ENCODE measurements around the gene ARID1A. TPM values are rescaled to one million over a fixed set of nuclear protein-coding genes. Genes with fewer than 3 reads are reported as not detected.

The ARID1A gene
- total RNA-seq, 1 experiment from 2014 or later: 120 TPM

GRCh38 chr1:26729633-26730032 lies 33.8 kb downstream of the ARID1A start:
- H3K36me3 ChIP-seq (ENCODE audit: insufficient read depth, low read length, poor library complexity, severe bottlenecking): peaks cover 56% of the 10 kb centered on the region
- DNase-seq (ENCODE audit: low spot score): no peak
- BruUV-seq (replicated peaks): no TSS peak
- no peaks in the 10 kb centered on the region for H3K27me3 ChIP-seq (replicated peaks; ENCODE audit: insufficient read depth, low read depth, low read length, poor library complexity)
- no peak overlapping the region for H3K27ac ChIP-seq (ENCODE audit: low read depth, low read length, poor library complexity, severe bottlenecking)
- CTCF ChIA-PET: no interaction called here
- intact Hi-C loops (cut with micrococcal nuclease; ENCODE audit: unreplicated experiment): no loop called here
- H3K4me3 ChIP-seq (ENCODE audit: low read depth, low read length, poor library complexity, severe bottlenecking): no peak overlapping the region
- TF ChIP-seq EZH2 (IDR thresholded peaks at IDR 0.05; ENCODE audit: borderline replicate concordance, low read depth, low read length, poor library complexity, severe bottlenecking): no peak
- TF ChIP-seq CTCF (conservative IDR thresholded peaks at IDR 0.05; ENCODE audit: low read depth, low read length): no peak
- no peaks in the 10 kb centered on the region for H3K9me3 ChIP-seq (ENCODE audit: low read depth, low read length, poor library complexity, severe bottlenecking)
- POLR2A ChIA-PET (ENCODE audit: low non-redundant PET): no interaction called here
- H3K4me1 ChIP-seq (ENCODE audit: insufficient read depth, low read length, poor library complexity, severe bottlenecking): peaks cover 16% of the 10 kb centered on the region

GRCh38 chr1:26730695-26731094 lies 34.9 kb downstream of the ARID1A start:
- Histone ChIP-seq H3K36me3 (ENCODE audit: insufficient read depth, low read length, poor library complexity, severe bottlenecking) (peaks cover 66% of the 10 kb centered on the region), H3K4me1 (ENCODE audit: insufficient read depth, low read length, poor library complexity, severe bottlenecking) (peaks cover 6% of the 10 kb centered on the region), H3K27me3 (replicated peaks; ENCODE audit: insufficient read depth, low read depth, low read length, poor library complexity) (no peaks in the 10 kb centered on the region), H3K4me3 (ENCODE audit: low read depth, low read length, poor library complexity, severe bottlenecking) (no peak overlapping the region), H3K9me3 (ENCODE audit: low read depth, low read length, poor library complexity, severe bottlenecking) (no peaks in the 10 kb centered on the region), H3K27ac (ENCODE audit: low read depth, low read length, poor library complexity, severe bottlenecking) (no peak overlapping the region)
- DNase-seq (ENCODE audit: low spot score): no peak
- no TSS peak for BruUV-seq (replicated peaks)
- CTCF ChIA-PET: no interaction called here
- TF ChIP-seq CTCF (conservative IDR thresholded peaks at IDR 0.05; ENCODE audit: low read depth, low read length) (no peak), EZH2 (IDR thresholded peaks at IDR 0.05; ENCODE audit: borderline replicate concordance, low read depth, low read length, poor library complexity, severe bottlenecking) (no peak)
- POLR2A ChIA-PET (ENCODE audit: low non-redundant PET): no interaction called here
- intact Hi-C loops (cut with micrococcal nuclease; ENCODE audit: unreplicated experiment): no loop called here

GRCh38 chr1:26731233-26731902 lies 35.6 kb downstream of the ARID1A start:
- no peak overlapping the region for H3K4me3 ChIP-seq (ENCODE audit: low read depth, low read length, poor library complexity, severe bottlenecking)
- H3K36me3 ChIP-seq (ENCODE audit: insufficient read depth, low read length, poor library complexity, severe bottlenecking): peaks cover 70% of the 10 kb centered on the region
- BruUV-seq (replicated peaks): no TSS peak
- ChIA-PET POLR2A (ENCODE audit: low non-redundant PET) (no interaction called here), CTCF (no interaction called here)
- H3K4me1 ChIP-seq (ENCODE audit: insufficient read depth, low read length, poor library complexity, severe bottlenecking): peaks cover 6% of the 10 kb centered on the region
- intact Hi-C loops (cut with micrococcal nuclease; ENCODE audit: unreplicated experiment): no loop called here
- H3K27me3 ChIP-seq (replicated peaks; ENCODE audit: insufficient read depth, low read depth, low read length, poor library complexity): no peaks in the 10 kb centered on the region
- no peak for DNase-seq (ENCODE audit: low spot score)
- no peak for TF ChIP-seq EZH2 (IDR thresholded peaks at IDR 0.05; ENCODE audit: borderline replicate concordance, low read depth, low read length, poor library complexity, severe bottlenecking)
- no peak for TF ChIP-seq CTCF (conservative IDR thresholded peaks at IDR 0.05; ENCODE audit: low read depth, low read length)
- no peak overlapping the region for H3K27ac ChIP-seq (ENCODE audit: low read depth, low read length, poor library complexity, severe bottlenecking)
- no peaks in the 10 kb centered on the region for H3K9me3 ChIP-seq (ENCODE audit: low read depth, low read length, poor library complexity, severe bottlenecking)

All from A673 (cell line).